ENCODE results near the gene ADCY3.

DNA sequence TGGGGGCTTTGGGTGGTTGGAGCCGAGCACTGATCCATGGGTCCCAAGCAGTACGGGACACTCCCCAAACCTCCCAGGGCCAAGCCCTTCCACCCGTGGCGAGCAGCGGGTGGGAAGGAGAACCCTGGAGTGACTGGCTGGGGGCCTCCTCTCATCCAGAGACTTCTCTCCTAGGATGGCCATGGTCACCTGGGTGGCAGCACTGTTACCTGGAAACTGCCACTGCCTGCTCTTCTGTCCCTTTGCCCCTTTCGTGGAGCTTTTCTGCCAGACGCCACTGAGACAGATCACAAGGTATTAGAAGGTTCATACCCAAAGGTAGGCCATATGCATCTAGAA lies 99.9 kb downstream of the ADCY3 start:
- TF ChIP-seq SIN3A (IDR thresholded peaks at IDR 0.05; ENCODE audit: borderline replicate concordance, insufficient read depth, low read length) (no peak), TAF1 (IDR thresholded peaks at IDR 0.05; ENCODE audit: borderline replicate concordance, insufficient read depth, low read length) (no peak), POLR2AphosphoS5 (IDR thresholded peaks at IDR 0.05; ENCODE audit: low read depth, low read length) (no peak), FOXP2 (optimal IDR thresholded peaks at IDR 0.05; ENCODE audit: borderline replicate concordance, extremely low read depth, extremely low read length, insufficient read depth) (no peak)
- TF ChIP-seq, protein P1, sequence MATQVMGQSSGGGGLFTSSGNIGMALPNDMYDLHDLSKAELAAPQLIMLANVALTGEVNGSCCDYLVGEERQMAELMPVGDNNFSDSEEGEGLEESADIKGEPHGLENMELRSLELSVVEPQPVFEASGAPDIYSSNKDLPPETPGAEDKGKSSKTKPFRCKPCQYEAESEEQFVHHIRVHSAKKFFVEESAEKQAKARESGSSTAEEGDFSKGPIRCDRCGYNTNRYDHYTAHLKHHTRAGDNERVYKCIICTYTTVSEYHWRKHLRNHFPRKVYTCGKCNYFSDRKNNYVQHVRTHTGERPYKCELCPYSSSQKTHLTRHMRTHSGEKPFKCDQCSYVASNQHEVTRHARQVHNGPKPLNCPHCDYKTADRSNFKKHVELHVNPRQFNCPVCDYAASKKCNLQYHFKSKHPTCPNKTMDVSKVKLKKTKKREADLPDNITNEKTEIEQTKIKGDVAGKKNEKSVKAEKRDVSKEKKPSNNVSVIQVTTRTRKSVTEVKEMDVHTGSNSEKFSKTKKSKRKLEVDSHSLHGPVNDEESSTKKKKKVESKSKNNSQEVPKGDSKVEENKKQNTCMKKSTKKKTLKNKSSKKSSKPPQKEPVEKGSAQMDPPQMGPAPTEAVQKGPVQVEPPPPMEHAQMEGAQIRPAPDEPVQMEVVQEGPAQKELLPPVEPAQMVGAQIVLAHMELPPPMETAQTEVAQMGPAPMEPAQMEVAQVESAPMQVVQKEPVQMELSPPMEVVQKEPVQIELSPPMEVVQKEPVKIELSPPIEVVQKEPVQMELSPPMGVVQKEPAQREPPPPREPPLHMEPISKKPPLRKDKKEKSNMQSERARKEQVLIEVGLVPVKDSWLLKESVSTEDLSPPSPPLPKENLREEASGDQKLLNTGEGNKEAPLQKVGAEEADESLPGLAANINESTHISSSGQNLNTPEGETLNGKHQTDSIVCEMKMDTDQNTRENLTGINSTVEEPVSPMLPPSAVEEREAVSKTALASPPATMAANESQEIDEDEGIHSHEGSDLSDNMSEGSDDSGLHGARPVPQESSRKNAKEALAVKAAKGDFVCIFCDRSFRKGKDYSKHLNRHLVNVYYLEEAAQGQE (IDR thresholded peaks at IDR 0.05; ENCODE audit: insufficient read depth in 1 of 2, low read depth in 2 of 2, low read length in 2 of 2) = no peak
